HEK293 (cell line): ENCODE measurements around the gene PLPPR1.

Experiments
- CTCF ChIA-PET: fragments of 350-600 bp; formaldehyde crosslinking; extraction: SDS; loops from one replicate; lab custom pipeline; 2021; ENCODE audit warnings: antibody characterized with exemption; lab: Yijun Ruan, JAX
- POLR2A ChIA-PET: fragments of 300-600 bp; formaldehyde crosslinking; extraction: SDS; loops from one replicate; lab custom pipeline; 2020; ENCODE audit warnings: antibody characterized with exemption, inconsistent platforms; lab: Yijun Ruan, JAX
- H3K27ac ChIP-seq: fragments of 200-500 bp; sonication (Bioruptor generic); 2 replicates; pipeline ENCODE4 v1.5.1; 2014; ENCODE audit warnings: low read depth, low read length, control low read depth, inconsistent platforms; ENCODE audit errors: extremely low read depth
- H3K36me3 ChIP-seq, 2 experiments: fragments of 200-500 bp in 1 of 2; sonication (Bioruptor generic) in 1 of 2; 1 replicate in 1 of 2; 2 replicates in 1 of 2; pipeline ENCODE4 v1.5.1; 2014 to 2017; ENCODE audit warnings: inconsistent platforms in 2 of 2, low read length in 2 of 2; ENCODE audit not compliant: control insufficient read depth in 2 of 2, insufficient read depth in 1 of 2
- H3K4me1 ChIP-seq: fragments of 200-500 bp; sonication (Bioruptor generic); 2 replicates; pipeline ENCODE4 v1.5.1; 2014; ENCODE audit warnings: mild to moderate bottlenecking, low read length, inconsistent platforms; ENCODE audit not compliant: control insufficient read depth, insufficient read depth
- H3K4me3 ChIP-seq: 2 replicates; pipeline ENCODE4 v1.5.1; 2011; ENCODE audit warnings: low read depth, mild to moderate bottlenecking, control low read depth, low read length, moderate library complexity
- H3K9me3 ChIP-seq: fragments of 200-500 bp; sonication (Bioruptor generic); 2 replicates; pipeline ENCODE4 v1.5.1; 2014; ENCODE audit warnings: low read depth, low read length, inconsistent platforms; ENCODE audit not compliant: control insufficient read depth, insufficient read depth
- ATF2 ChIP-seq: fragments of 450-650 bp; formaldehyde crosslinking; IDR thresholded peaks from 2 replicates; pipeline ENCODE4 v1.5.1; 2016; ENCODE audit warnings: missing biosample characterization, missing genetic modification characterization, low read depth
- EGR2 ChIP-seq: fragments of 450-650 bp; formaldehyde crosslinking; IDR thresholded peaks from 2 replicates; pipeline ENCODE4 v1.5.1; 2016; ENCODE audit warnings: low read depth, missing biosample characterization, missing genetic modification characterization
- GLI2 ChIP-seq: fragments of 450-650 bp; formaldehyde crosslinking; IDR thresholded peaks from 2 replicates; pipeline ENCODE4; 2017; ENCODE audit warnings: missing biosample characterization, missing genetic modification characterization, low read depth, borderline replicate concordance
- GLIS2 ChIP-seq: fragments of 450-650 bp; formaldehyde crosslinking; IDR thresholded peaks from 2 replicates; pipeline ENCODE4 v1.5.1; 2016; ENCODE audit warnings: missing biosample characterization, missing genetic modification characterization
- HOXA7 ChIP-seq: sonication (generic); formaldehyde crosslinking; IDR thresholded peaks from 2 replicates; pipeline ENCODE4 v1.8.1; 2022; ENCODE audit warnings: missing genetic modification reagents, borderline replicate concordance
- HOXD13 ChIP-seq: sonication (generic); formaldehyde crosslinking; IDR thresholded peaks from 2 replicates; pipeline ENCODE4 v1.8.0; 2022; ENCODE audit warnings: missing genetic modification reagents, borderline replicate concordance
- KLF1 ChIP-seq: fragments of 450-650 bp; formaldehyde crosslinking; IDR thresholded peaks from 2 replicates; pipeline ENCODE4 v1.5.1; 2016; ENCODE audit warnings: missing biosample characterization, missing genetic modification characterization
- PRDM4 ChIP-seq: fragments of 450-650 bp; formaldehyde crosslinking; IDR thresholded peaks from 2 replicates; pipeline ENCODE4 v1.5.1; 2017; ENCODE audit warnings: missing biosample characterization, missing genetic modification characterization
- ZFP3 ChIP-seq: fragments of 450-650 bp; formaldehyde crosslinking; IDR thresholded peaks from 2 replicates; pipeline ENCODE4 v1.5.1; 2016; ENCODE audit warnings: low read depth, missing biosample characterization, missing genetic modification characterization
- ZFP41 ChIP-seq: fragments of 450-650 bp; formaldehyde crosslinking; IDR thresholded peaks from 2 replicates; pipeline ENCODE4 v1.5.1; 2016; ENCODE audit warnings: missing biosample characterization, missing genetic modification characterization, borderline replicate concordance
- ZFP69B ChIP-seq: fragments of 450-650 bp; formaldehyde crosslinking; IDR thresholded peaks from 2 replicates; pipeline ENCODE4 v1.5.1; 2016; ENCODE audit warnings: missing biosample characterization, missing genetic modification characterization
- ZNF146 ChIP-seq: fragments of 450-650 bp; formaldehyde crosslinking; IDR thresholded peaks from 2 replicates; pipeline ENCODE4 v1.5.1; 2016; ENCODE audit warnings: missing biosample characterization, missing genetic modification characterization
- ZNF280D ChIP-seq: fragments of 450-650 bp; formaldehyde crosslinking; IDR thresholded peaks from 2 replicates; pipeline ENCODE4 v1.5.1; 2016; ENCODE audit warnings: missing biosample characterization, missing genetic modification characterization
- ZNF335 ChIP-seq: fragments of 450-650 bp; formaldehyde crosslinking; conservative IDR thresholded peaks from 2 replicates; pipeline ENCODE4 v1.5.1; 2016; ENCODE audit warnings: missing biosample characterization, missing genetic modification characterization
- ZNF366 ChIP-seq: fragments of 450-650 bp; formaldehyde crosslinking; conservative IDR thresholded peaks from 2 replicates; pipeline ENCODE4 v1.5.1; 2016; ENCODE audit warnings: missing biosample characterization, missing genetic modification characterization
- ZNF501 ChIP-seq: fragments of 450-650 bp; formaldehyde crosslinking; IDR thresholded peaks from 2 replicates; pipeline ENCODE4 v1.5.1; 2016; ENCODE audit warnings: missing biosample characterization, missing genetic modification characterization
- ZNF654 ChIP-seq: fragments of 450-650 bp; formaldehyde crosslinking; IDR thresholded peaks from 2 replicates; pipeline ENCODE4 v1.5.1; 2016; ENCODE audit warnings: low read depth, missing biosample characterization, missing genetic modification characterization
- ZNF791 ChIP-seq: fragments of 450-650 bp; formaldehyde crosslinking; IDR thresholded peaks from 2 replicates; pipeline ENCODE4 v1.5.1; 2016; ENCODE audit warnings: missing biosample characterization, missing genetic modification characterization
- ZSCAN18 ChIP-seq: fragments of 450-650 bp; formaldehyde crosslinking; IDR thresholded peaks from 2 replicates; pipeline ENCODE4 v1.5.1; 2016; ENCODE audit warnings: missing biosample characterization, missing genetic modification characterization
- TF ChIP-seq, protein P1 (sequence below): fragments of 450-650 bp; formaldehyde crosslinking; IDR thresholded peaks from 2 replicates; pipeline ENCODE4 v1.5.1; 2016; ENCODE audit warnings: missing biosample characterization, missing genetic modification characterization
- TF ChIP-seq, protein P2 (sequence below): fragments of 450-650 bp; formaldehyde crosslinking; IDR thresholded peaks from 2 replicates; pipeline ENCODE4; 2016; ENCODE audit warnings: missing biosample characterization, missing genetic modification characterization

The PLPPR1 gene

DNA sequence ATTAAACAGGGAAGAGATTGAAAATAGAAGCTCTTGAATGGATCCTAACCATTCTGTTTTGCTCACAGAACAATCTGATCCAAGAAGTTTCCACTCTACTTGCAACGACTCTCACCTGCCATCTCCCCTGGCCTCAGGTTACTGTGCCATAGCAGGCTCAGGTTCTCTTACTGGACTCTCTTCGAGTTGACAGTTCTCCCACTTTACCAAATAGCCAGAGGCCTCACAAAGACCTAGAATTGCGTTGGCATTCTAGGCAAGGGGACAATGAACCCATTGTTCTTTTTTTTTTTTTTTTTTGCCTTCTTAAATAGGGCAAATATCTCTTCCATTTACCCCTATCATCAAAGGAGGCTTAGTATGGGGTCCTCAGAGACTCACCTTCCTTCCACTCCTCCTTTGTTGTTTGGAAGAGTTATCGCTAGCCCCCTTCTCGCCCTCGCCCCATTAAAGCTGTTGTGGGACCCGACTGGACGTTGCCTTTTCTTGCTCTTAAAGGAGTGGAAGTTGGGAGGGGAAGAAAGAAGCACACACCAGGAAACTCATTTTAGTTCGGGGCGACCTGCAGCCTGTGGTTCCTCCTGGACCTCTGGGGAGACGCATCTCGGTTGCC, 688 bp upstream of the PLPPR1 start:
- Histone ChIP-seq H3K4me1 (no peaks in the 10 kb centered on the region), H3K36me3 (no peaks in the 10 kb centered on the region), H3K9me3 (no peaks in the 10 kb centered on the region), H3K4me3 (peak overlapping the region; percentile 70), H3K27ac (no peak overlapping the region)
- ChIA-PET POLR2A (no interaction called here), CTCF (interaction anchor here (0.6 to 1.1 kb wide), 3 partner anchors 65 to 430 kb away, joined by 3 to 6 read pairs (median 3); no protein-coding TSS in a partner anchor)
- TF ChIP-seq ZNF791 (tag by site-specific recombination) = no peak
- 0 out of 2 replicates have a peak, but pooled peaks have one; percentile 24 for TF ChIP-seq ZFP69B
- TF ChIP-seq, protein P1, sequence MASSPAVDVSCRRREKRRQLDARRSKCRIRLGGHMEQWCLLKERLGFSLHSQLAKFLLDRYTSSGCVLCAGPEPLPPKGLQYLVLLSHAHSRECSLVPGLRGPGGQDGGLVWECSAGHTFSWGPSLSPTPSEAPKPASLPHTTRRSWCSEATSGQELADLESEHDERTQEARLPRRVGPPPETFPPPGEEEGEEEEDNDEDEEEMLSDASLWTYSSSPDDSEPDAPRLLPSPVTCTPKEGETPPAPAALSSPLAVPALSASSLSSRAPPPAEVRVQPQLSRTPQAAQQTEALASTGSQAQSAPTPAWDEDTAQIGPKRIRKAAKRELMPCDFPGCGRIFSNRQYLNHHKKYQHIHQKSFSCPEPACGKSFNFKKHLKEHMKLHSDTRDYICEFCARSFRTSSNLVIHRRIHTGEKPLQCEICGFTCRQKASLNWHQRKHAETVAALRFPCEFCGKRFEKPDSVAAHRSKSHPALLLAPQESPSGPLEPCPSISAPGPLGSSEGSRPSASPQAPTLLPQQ (tag by site-specific recombination) = peak; percentile 40; the same call in 1 of the 2 replicates

DNA sequence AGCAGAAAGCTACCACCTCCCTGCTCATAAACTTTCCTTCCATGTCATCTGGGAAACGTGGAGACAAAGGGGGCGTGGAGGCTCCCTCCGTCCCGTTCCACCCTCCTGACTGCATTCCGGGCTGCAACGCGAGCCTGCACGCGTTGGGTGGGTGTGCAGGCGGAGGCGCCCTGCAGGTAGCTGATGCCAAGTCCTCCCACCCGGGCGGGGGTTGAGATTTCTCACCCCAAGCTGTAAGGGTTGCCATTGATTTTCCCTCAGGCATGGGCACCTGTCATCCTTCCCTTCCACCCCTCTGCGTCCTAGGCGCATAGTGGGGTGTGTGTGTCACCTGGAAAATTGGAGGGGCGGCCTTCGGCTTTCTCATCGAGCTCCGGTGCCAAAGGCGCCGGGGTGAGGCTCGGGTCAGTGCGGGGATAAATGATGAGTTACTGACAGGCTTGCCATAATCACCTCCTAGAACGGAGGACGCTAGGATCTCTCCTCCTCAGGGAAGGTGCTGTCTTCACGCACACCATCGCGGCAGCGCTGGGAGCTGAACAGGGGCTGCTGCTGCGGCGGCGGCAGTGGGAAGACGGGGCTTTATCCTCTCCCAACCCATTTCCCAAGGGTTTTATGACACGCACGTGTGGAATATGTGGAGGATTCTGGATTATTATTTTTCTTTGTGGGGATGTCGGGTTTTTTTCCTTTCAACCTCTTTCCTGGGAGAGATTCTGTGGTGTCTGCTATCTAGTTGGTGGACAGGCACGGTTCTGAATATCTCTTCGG, 973 bp downstream of the PLPPR1 start:
- H3K4me1 ChIP-seq = no peaks in the 10 kb centered on the region
- H3K9me3 ChIP-seq = no peaks in the 10 kb centered on the region
- ChIA-PET POLR2A (no interaction called here), CTCF (interaction anchor here (0.8 kb wide), 1 partner anchor 10 kb away, joined by 6 read pairs; no protein-coding TSS in a partner anchor)
- no peaks in the 10 kb centered on the region for H3K36me3 ChIP-seq
- H3K27ac ChIP-seq = no peak overlapping the region
- peak overlapping the region; percentile 70 for H3K4me3 ChIP-seq
- TF ChIP-seq ZSCAN18 (tag by site-specific recombination) (no peak), HOXA7 (CRISPR knock-in tag) (no peak), KLF1 (tag by site-specific recombination) (peak; percentile 46), ZNF654 (tag by site-specific recombination) (no peak), ZNF280D (tag by site-specific recombination) (no peak), EGR2 (tag by site-specific recombination) (peak; percentile 41; the same call in 1 of the 2 replicates), HOXD13 (no peak), ZFP3 (tag by site-specific recombination) (no peak), GLI2 (no peak), ATF2 (tag by site-specific recombination) (no peak), GLIS2 (tag by site-specific recombination) (0 out of 2 replicates have a peak, but pooled peaks have one; percentile 22), ZNF501 (no peak), ZNF146 (tag by site-specific recombination) (no peak), ZNF335 (no peak), PRDM4 (tag by site-specific recombination) (no peak), ZNF366 (tag by site-specific recombination) (no peak), ZFP41 (tag by site-specific recombination) (no peak)
- TF ChIP-seq, protein P2, sequence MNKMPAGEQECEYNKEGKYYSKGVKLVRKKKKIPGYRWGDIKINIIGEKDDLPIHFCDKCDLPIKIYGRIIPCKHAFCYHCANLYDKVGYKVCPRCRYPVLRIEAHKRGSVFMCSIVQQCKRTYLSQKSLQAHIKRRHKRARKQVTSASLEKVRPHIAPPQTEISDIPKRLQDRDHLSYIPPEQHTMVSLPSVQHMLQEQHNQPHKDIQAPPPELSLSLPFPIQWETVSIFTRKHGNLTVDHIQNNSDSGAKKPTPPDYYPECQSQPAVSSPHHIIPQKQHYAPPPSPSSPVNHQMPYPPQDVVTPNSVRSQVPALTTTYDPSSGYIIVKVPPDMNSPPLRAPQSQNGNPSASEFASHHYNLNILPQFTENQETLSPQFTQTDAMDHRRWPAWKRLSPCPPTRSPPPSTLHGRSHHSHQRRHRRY (tag by site-specific recombination) = no peak
